Trophoblast cell (in vitro differentiated cells and primary cell): ENCODE measurements around the gene ATXN8OS.
"Not testable (repeated sequence)": the region's sequence is repeated elsewhere in the genome, so short reads cannot be mapped to it uniquely, and the experiment has no call there.

Experiments used
- DNase-seq, 2 donors: peaks; one replicate each; pipeline ENCODE4 v3.0.0-alpha.2; 2016
- H2AFZ ChIP-seq: 2 replicates; pipeline ENCODE4 v1.6.1; 2013; ENCODE audit warnings: low read length, moderate library complexity, mild to moderate bottlenecking; ENCODE audit not compliant: insufficient read depth, poor library complexity
- H2AK5ac ChIP-seq: 2 replicates; pipeline ENCODE4 v1.6.1; 2013; ENCODE audit warnings: mild to moderate bottlenecking, low read length
- H2BK120ac ChIP-seq: 2 replicates; pipeline ENCODE4 v1.6.1; 2013; ENCODE audit warnings: low read length, mild to moderate bottlenecking, moderate library complexity; ENCODE audit not compliant: insufficient read depth, poor library complexity
- H2BK12ac ChIP-seq: 2 replicates; pipeline ENCODE4 v1.6.1; 2013; ENCODE audit warnings: mild to moderate bottlenecking, low read length, moderate library complexity
- H2BK5ac ChIP-seq: 2 replicates; pipeline ENCODE4 v1.6.1; 2013; ENCODE audit warnings: low read length, low read depth, moderate library complexity, mild to moderate bottlenecking; ENCODE audit not compliant: poor library complexity
- H3K14ac ChIP-seq: 2 replicates; pipeline ENCODE4 v1.6.1; 2013; ENCODE audit warnings: mild to moderate bottlenecking, low read length
- H3K18ac ChIP-seq: 2 replicates; pipeline ENCODE4 v1.6.1; 2013; ENCODE audit warnings: mild to moderate bottlenecking, low read length
- H3K23ac ChIP-seq: 2 replicates; pipeline ENCODE4 v1.6.1; 2013; ENCODE audit warnings: low read length
- H3K27ac ChIP-seq: 2 replicates; pipeline ENCODE4 v1.5.1; 2013; ENCODE audit warnings: low read depth, mild to moderate bottlenecking, inconsistent platforms, low read length, moderate library complexity
- H3K27me3 ChIP-seq: 2 replicates; pipeline ENCODE4 v1.6.1; 2013; ENCODE audit warnings: inconsistent platforms, mild to moderate bottlenecking, low read length, moderate library complexity; ENCODE audit not compliant: insufficient read depth
- H3K36me3 ChIP-seq, 2 experiments: 1 replicate in 1 of 2; 2 replicates in 1 of 2; pipeline ENCODE4 v1.6.1; 2013; ENCODE audit warnings: low read length in 2 of 2, mild to moderate bottlenecking in 2 of 2, moderate library complexity in 1 of 2; ENCODE audit not compliant: insufficient read depth in 2 of 2, control insufficient read depth in 1 of 2
- H3K4ac ChIP-seq: 2 replicates; pipeline ENCODE4 v1.6.1; 2013; ENCODE audit warnings: low read depth, mild to moderate bottlenecking, low read length, moderate library complexity
- H3K4me1 ChIP-seq, 2 experiments: 1 replicate in 1 of 2; 2 replicates in 1 of 2; pipeline ENCODE4 v1.6.1; 2013; ENCODE audit warnings: low read length in 2 of 2, mild to moderate bottlenecking in 2 of 2, moderate library complexity in 1 of 2; ENCODE audit not compliant: insufficient read depth in 2 of 2, control insufficient read depth in 1 of 2
- H3K4me2 ChIP-seq: 2 replicates; pipeline ENCODE4 v1.6.1; 2013; ENCODE audit warnings: inconsistent platforms, mild to moderate bottlenecking, low read length, moderate library complexity
- H3K4me3 ChIP-seq: 2 replicates; pipeline ENCODE4 v1.5.1; 2013; ENCODE audit warnings: mild to moderate bottlenecking, low read depth, low read length, inconsistent platforms
- H3K79me1 ChIP-seq: one replicate; pipeline ENCODE4 v1.6.1; 2013; ENCODE audit warnings: low read length
- H3K79me2 ChIP-seq: 2 replicates; pipeline ENCODE4 v1.6.1; 2013; ENCODE audit warnings: low read length, mild to moderate bottlenecking; ENCODE audit not compliant: control insufficient read depth, insufficient read depth, poor library complexity
- H3K9ac ChIP-seq: 2 replicates; pipeline ENCODE4 v1.6.1; 2013; ENCODE audit warnings: mild to moderate bottlenecking, low read length
- H3K9me3 ChIP-seq: 2 replicates; pipeline ENCODE4 v1.6.1; 2013; ENCODE audit warnings: low read depth, mild to moderate bottlenecking, control low read depth, inconsistent platforms, low read length; ENCODE audit not compliant: insufficient read depth
- H4K12ac ChIP-seq: 2 replicates; pipeline ENCODE4 v1.6.1; 2013; ENCODE audit warnings: low read depth, mild to moderate bottlenecking, low read length, moderate library complexity
- H4K8ac ChIP-seq: 2 replicates; pipeline ENCODE4 v1.6.1; 2013; ENCODE audit warnings: low read depth, mild to moderate bottlenecking, low read length, moderate library complexity
- H4K91ac ChIP-seq: one replicate; pipeline ENCODE4 v1.6.1; 2013; ENCODE audit warnings: low read depth, mild to moderate bottlenecking, low read length, moderate library complexity
- WGBS: extraction: QIAGEN DNeasy Blood & Tissue Kit; methylation state at CpG from one replicate; pipeline ENCODE4 v1.1.7; 2013; ENCODE audit warnings: missing lambda C conversion rate; ENCODE audit not compliant: insufficient read length, insufficient coverage; ENCODE audit errors: extremely low coverage; 5-methylcytosine and 5-hydroxymethylcytosine counted together

Gene ATXN8OS

DNA sequence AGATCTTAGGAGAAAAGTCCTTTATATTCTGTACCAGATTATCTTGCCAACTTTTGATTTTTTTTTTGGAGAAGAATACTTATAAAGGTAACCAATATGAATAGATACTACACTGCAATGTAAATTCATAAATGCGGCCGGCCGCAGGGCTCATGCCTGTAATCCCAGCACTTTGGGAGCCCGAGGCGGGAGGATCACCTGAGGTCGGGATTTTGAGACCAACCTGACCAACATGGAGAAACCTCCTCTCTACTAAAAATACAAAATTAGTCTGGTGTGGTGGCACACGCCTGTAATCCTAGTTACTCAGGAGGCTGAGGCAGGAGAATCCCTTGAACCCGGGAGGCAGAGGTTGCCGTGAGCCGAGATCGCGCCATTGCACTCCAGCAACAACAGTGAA lies 35.0 kb downstream of the ATXN8OS start:
- not testable (repeated sequence) for H3K14ac ChIP-seq, H3K4me1 ChIP-seq, H3K18ac ChIP-seq, H2BK12ac ChIP-seq, H3K4me3 ChIP-seq, H4K8ac ChIP-seq, H3K36me3 ChIP-seq, H3K9me3 ChIP-seq, H3K79me1 ChIP-seq, H3K9ac ChIP-seq, H3K79me2 ChIP-seq, H4K12ac ChIP-seq, H3K27ac ChIP-seq, H3K4me2 ChIP-seq, H3K23ac ChIP-seq, H2AK5ac ChIP-seq, H2BK120ac ChIP-seq, DNase-seq, H4K91ac ChIP-seq, H3K27me3 ChIP-seq, H2BK5ac ChIP-seq, H2AFZ ChIP-seq, H3K4ac ChIP-seq
- no CpG with 5 or more reads among the region's 12 CpGs for WGBS

DNA sequence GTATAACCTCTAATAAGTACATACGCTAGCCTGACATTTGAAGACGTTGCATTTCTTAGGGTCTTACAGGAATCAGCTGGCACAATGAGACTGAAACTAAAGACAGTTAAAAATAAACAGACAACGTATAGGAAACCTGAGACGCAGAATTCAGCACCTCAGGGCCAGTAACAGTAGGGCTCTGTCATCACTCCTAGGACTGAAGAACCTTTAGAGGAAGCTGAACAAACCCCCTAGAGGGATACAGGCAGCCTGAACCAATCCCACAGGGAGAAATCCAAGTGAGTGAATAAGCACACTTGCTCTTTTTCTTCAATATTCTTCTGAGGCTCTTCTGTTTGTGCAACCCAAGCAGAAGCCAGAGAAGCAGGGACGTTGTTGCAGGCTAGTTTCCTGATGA lies 54.5 kb downstream of the ATXN8OS start:
- H2BK12ac ChIP-seq = no peak overlapping the region
- no peak overlapping the region for H3K4ac ChIP-seq
- no peaks in the 10 kb centered on the region for H3K27me3 ChIP-seq
- no peak overlapping the region for H4K12ac ChIP-seq
- no peak overlapping the region for H4K91ac ChIP-seq
- H3K23ac ChIP-seq = no peak overlapping the region
- H2BK5ac ChIP-seq = no peak overlapping the region
- H3K79me2 ChIP-seq = no peaks in the 10 kb centered on the region
- no peak overlapping the region for H3K27ac ChIP-seq
- H3K18ac ChIP-seq = no peak overlapping the region
- no peaks in the 10 kb centered on the region for H3K36me3 ChIP-seq
- H3K4me1 ChIP-seq = peaks cover 0 to 2% of the 10 kb centered on the region in 2 experiments
- H2AK5ac ChIP-seq = no peak overlapping the region
- no peaks in the 10 kb centered on the region for H3K79me1 ChIP-seq
- no peak overlapping the region for H2BK120ac ChIP-seq
- H3K9me3 ChIP-seq = no peaks in the 10 kb centered on the region
- H3K4me3 ChIP-seq = no peak overlapping the region
- no peak overlapping the region for H3K14ac ChIP-seq
- no peak overlapping the region for H4K8ac ChIP-seq
- H3K9ac ChIP-seq = no peak overlapping the region
- no peak for DNase-seq
- no peak overlapping the region for H3K4me2 ChIP-seq
- no peak overlapping the region for H2AFZ ChIP-seq
- WGBS = no CpG with 5 or more reads among the region's 5 CpGs

GRCh38 chr13:70170689-70171088 lies 63.1 kb downstream of the ATXN8OS start:
- H3K4me2 ChIP-seq = no peak overlapping the region
- no CpG with 5 or more reads among the region's 5 CpGs for WGBS
- H3K27ac ChIP-seq = no peak overlapping the region

DNA sequence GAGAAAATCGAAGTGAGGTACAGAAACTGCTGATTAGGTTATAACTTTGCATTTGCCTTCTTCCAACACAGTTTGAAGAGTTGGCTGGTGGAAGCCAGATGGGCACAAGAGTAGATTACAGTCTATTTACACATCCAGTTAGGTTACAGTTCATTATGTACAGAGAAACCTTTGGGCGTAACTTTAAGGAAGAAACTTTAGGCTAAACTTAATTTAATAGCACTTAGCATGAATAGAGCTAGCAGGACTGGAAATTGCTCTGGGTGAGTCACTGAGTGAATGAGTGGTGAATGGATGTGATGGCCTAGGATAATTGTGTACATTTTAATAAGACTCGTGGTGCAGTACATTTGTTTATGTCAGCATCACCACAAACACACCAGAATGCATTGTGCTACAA lies 63.5 kb downstream of the ATXN8OS start:
- Histone ChIP-seq H3K23ac (no peak overlapping the region), H3K9ac (no peak overlapping the region), H3K79me2 (no peaks in the 10 kb centered on the region), H2BK12ac (no peak overlapping the region), H4K12ac (no peak overlapping the region), H3K14ac (no peak overlapping the region), H3K4me1 (no peaks in the 10 kb centered on the region), H2BK5ac (no peak overlapping the region), H3K27ac (no peak overlapping the region), H3K9me3 (no peaks in the 10 kb centered on the region), H3K79me1 (no peaks in the 10 kb centered on the region), H4K8ac (no peak overlapping the region), H3K27me3 (no peaks in the 10 kb centered on the region), H2AFZ (no peak overlapping the region), H2BK120ac (no peak overlapping the region), H4K91ac (no peak overlapping the region), H3K36me3 (no peaks in the 10 kb centered on the region), H3K18ac (no peak overlapping the region), H3K4ac (no peak overlapping the region), H3K4me2 (no peak overlapping the region), H2AK5ac (no peak overlapping the region), H3K4me3 (no peak overlapping the region)
- DNase-seq = no peak
- WGBS = no CpG with 5 or more reads among the region's 3 CpGs

More at GRCh38 chr13:70170689-70171088, 63.1 kb downstream of the ATXN8OS start:
- no peak overlapping the region for H3K9ac ChIP-seq
- no peaks in the 10 kb centered on the region for H3K4me1 ChIP-seq
- no peak overlapping the region for H2BK120ac ChIP-seq
- no peak overlapping the region for H4K91ac ChIP-seq
- no peaks in the 10 kb centered on the region for H3K27me3 ChIP-seq
- no peaks in the 10 kb centered on the region for H3K36me3 ChIP-seq
- H3K4me3 ChIP-seq = no peak overlapping the region
- no peak overlapping the region for H3K18ac ChIP-seq
- no peaks in the 10 kb centered on the region for H3K79me1 ChIP-seq
- no peak overlapping the region for H3K23ac ChIP-seq
- no peaks in the 10 kb centered on the region for H3K79me2 ChIP-seq
- H3K4ac ChIP-seq = no peak overlapping the region
- H4K12ac ChIP-seq = no peak overlapping the region
- no peak overlapping the region for H3K14ac ChIP-seq
- no peak overlapping the region for H4K8ac ChIP-seq
- no peak overlapping the region for H2AK5ac ChIP-seq
- no peak overlapping the region for H2AFZ ChIP-seq
- no peak for DNase-seq
- no peak overlapping the region for H2BK12ac ChIP-seq
- H2BK5ac ChIP-seq = no peak overlapping the region
- no peaks in the 10 kb centered on the region for H3K9me3 ChIP-seq
